Suppressor macrophage treated with lipopolysaccharide for 1 hour (primary cell): ENCODE data around the gene BCAT1.
"Not testable (repeated sequence)": the region's sequence is repeated elsewhere in the genome, so short reads cannot be mapped to it uniquely, and the experiment has no call there.

Source experiments
- DNase-seq, 3 donors: peaks; one replicate each; pipeline ENCODE4 v3.0.0-alpha.2; 2020 to 2022

The BCAT1 gene

DNA sequence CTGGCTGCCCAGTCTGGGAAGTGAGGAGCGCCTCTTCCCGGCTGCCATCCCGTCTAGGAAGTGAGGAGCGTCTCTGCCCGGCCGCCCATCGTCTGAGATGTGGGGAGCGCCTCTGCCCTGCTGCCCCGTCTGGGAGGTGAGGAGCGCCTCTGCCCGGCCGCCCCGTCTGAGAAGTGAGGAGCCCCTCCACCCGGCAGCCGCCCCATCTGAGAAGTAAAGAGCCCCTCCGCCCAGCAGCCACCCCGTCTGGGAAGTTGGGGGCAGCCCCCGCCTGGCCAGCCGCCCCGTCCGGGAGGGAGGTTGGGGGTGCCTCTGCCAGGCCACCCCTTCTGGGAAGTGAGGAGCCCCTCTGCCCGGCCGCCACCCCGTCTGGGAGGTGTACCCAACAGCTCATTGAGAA is 22.8 kb downstream of the BCAT1 start:
- DNase-seq = not testable (repeated sequence)

GRCh38 chr12:24922090-24922489 is 26.8 kb downstream of the BCAT1 start:
- DNase-seq = peak in 2 of 3 donors; percentile 26 to 41

DNA sequence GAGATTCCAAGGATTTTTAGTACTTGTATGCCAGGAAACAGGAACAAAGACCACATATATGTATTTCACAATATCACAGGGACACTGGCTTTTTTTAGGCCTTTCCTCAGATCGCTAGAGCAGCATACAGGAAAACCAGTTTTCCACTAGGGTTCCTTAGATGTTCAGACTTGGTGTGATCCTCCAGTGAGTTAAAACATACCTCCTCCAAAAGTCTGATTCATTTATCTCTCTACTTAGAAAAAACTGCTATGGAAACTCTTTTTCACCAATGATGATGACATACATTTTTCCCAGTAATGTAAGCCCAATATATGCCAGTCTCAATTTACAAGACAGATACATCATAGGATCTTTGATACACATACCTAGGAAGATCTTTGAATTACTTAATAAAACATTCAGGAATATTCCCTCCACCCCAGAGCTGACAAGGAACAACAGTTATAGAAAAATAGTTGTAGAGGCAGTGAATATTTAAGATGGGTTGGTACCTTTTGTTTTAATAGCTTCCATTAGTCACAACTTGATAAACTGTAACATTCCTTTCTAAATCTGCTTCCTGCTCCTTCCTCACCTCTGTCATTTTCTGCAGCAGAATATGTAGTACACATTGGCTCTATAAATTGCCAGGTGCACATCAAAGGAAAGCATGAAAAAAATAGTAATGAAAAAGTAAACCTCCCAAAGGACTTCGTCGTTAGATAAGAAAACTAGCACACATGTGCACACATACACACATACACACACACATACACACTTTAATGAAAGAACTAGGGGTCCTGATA is 27.5 kb downstream of the BCAT1 start:
- DNase-seq = peak in 2 of 3 donors; percentile 31 to 66

- no peak for DNase-seq
Observed at GRCh38 chr12:24920141-24920540, 28.8 kb downstream of the BCAT1 start.

DNA sequence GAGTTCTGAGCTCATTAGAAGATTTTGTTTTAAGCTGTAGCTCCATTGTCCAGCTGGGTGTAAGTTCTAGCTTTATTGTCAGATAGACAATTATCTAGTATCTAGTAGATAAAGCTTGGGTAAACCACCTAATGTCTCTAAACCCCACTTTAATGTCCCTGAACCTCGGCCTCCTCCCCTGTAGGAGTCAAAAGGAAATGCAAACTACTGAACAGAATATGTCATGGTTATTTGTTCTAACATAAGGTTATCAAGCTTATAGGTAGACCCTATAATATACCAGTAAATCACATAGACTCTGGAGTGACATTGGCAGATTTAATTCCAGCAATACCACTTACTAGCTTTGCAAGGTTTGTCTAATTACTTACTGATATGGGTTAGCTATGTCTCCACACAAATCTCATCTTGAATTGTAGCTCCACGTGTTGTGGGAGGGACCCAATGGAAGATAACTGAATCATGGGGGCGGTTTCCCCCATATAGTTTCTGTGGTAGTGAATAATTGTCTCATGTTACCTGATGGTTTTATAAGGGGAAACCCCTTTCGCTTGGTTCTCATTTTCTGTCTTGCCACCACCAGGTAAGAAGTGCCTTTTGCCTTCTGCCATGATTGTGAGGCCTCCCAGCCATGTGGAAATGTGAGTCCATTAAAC is 29.4 kb downstream of the BCAT1 start:
- no peak for DNase-seq

GRCh38 chr12:24918596-24918995 is 30.3 kb downstream of the BCAT1 start:
- no peak for DNase-seq

GRCh38 chr12:24915501-24915900 is 33.4 kb downstream of the BCAT1 start:
- DNase-seq = no peak

DNA sequence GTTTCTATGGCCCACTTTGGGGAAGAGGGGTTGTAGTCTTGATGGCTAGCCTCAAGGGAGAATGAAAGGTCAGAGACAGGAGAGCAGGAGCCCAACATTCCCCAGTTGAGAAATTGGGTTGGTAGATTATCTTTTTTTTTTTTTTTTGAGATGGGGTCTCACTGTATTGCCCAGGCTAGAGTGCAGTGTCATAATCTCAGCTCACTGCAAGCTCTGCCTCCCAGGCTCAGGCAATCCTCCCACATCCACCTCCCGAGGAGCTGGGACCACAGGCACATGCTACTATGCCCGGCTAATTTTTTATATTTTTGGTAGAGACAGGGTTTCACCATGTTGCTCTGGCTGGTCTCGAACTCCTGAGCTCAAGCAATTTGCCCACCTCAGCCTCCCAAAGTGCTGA is 34.9 kb downstream of the BCAT1 start:
- no peak for DNase-seq

- DNase-seq = no peak
Observed at GRCh38 chr12:24913130-24913529, 35.8 kb downstream of the BCAT1 start.

- DNase-seq = no peak
Observed at GRCh38 chr12:24911271-24911791, 37.6 kb downstream of the BCAT1 start.

- DNase-seq = not testable (repeated sequence)
Observed at GRCh38 chr12:24910192-24910591, 38.7 kb downstream of the BCAT1 start.

DNA sequence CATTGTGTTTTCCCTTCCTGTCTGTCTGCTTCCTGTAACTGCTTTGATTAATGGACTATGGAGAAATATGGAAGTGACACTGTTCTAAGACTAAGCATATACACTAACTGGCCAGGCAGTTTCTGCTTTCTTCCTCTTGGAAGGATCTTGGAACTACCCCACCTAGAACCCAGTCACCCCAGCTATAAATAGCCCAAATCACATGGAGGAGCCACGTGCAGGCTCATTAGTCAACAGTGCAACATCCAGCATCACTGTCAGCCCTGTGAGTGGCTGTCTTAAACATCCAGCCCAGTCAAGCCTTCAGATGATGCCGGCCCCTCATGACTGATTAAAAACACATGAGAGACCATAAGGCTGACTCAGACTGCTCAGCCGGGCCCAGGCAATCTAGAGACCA is 39.2 kb downstream of the BCAT1 start:
- DNase-seq = peak; percentile 95 to 99 (median 97)

- DNase-seq = no peak
Observed at GRCh38 chr12:24907464-24907863, 41.4 kb downstream of the BCAT1 start.

DNA sequence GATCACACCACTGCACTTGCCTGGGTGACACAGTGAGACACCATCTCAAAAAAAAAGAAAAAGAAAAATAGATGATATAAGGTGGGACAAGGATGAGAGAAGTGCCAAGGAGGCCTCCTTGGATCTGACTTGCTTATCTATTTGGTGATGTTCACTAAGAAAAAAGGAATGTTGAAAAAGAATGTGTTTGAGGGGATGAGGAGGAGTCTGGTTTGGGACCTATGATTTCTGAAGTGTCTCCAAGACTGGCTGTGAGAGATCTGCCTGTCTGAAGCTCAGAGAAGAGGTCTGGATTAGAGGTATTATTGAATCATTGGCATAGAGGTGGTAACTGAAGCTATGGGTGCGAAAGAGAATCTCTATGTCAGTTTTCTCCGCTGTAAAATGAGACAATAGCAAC is 42.8 kb downstream of the BCAT1 start:
- DNase-seq = no peak

DNA sequence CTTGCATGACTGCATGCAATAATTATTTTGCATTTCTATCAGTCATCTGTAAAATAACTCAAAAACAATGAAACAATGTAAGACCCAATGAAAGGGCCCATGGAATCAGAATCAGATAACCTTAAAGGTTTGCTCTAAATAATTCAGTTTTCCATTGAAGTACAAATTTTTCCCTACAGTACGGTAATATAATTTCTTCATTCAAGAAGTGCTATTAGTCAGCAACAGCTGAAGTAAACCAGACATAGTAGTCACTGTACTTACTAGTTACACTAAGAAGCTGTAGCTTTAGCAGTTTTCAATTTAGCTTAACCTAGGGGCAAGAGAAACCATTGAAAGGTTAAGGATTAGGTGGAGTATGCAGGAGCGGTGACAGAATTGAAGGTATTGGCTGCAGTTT is 43.5 kb downstream of the BCAT1 start:
- DNase-seq = peak in 2 of 3 donors; percentile 57 to 68

DNA sequence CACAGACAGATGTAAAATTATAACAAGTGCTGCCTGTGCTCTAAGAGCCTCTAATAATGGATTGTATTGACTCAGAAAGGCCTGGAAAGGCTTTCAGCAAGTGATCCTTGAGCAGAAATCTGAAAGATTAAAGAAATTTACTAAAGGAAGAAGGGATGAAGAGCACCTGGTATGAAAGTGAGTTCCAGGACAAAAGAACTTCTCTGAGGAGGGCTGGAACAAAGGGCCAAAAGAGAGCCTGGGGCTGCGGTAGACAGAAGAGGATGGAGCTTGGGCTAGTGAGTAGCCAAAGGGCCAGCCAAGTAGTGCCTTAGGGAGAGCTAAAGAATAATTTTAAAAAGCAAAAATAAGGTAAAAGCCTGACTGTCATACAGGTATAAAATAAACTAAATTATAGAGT is 44.0 kb downstream of the BCAT1 start:
- DNase-seq = no peak

DNA sequence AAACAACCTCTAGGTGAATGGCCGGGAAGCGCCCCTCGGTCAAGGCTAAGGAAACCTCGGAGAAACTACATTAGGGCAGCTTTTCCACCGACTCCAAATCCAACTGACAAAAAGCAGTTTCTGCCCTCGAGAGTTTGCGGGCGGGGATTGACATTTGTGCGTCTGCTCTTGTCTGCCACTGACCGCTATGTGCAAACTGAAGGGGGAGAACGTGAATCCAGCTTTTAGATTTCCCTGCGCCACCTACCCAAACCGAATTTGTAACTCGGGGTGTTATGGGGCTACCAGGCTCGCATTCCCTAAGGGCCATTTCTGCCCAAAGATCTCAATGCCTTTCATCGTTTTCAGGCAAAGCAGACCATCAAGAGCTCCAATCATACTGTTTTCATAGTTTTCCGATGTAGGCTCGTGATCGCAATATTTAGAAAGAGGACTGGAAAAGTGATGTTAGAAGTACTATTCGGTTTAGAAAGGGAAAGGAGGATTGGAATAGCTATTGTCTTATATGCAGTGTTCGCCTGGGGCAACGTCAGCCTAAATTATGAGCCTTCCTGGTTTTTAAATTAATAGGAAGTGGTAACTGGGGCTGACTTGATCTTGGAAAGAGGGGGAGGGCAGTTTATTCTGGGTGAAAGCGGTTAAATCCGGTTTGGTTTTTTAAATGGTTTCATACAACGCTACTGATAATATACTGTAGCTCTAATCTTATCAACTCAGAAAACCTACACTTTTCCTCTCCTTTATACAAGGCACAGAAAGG is 45.4 kb downstream of the BCAT1 start:
- DNase-seq = peak; percentile 71 to 76 (median 71)

GRCh38 chr12:24902511-24903328 is 46.2 kb downstream of the BCAT1 start:
- peak; percentile 49 to 74 (median 57) for DNase-seq

DNA sequence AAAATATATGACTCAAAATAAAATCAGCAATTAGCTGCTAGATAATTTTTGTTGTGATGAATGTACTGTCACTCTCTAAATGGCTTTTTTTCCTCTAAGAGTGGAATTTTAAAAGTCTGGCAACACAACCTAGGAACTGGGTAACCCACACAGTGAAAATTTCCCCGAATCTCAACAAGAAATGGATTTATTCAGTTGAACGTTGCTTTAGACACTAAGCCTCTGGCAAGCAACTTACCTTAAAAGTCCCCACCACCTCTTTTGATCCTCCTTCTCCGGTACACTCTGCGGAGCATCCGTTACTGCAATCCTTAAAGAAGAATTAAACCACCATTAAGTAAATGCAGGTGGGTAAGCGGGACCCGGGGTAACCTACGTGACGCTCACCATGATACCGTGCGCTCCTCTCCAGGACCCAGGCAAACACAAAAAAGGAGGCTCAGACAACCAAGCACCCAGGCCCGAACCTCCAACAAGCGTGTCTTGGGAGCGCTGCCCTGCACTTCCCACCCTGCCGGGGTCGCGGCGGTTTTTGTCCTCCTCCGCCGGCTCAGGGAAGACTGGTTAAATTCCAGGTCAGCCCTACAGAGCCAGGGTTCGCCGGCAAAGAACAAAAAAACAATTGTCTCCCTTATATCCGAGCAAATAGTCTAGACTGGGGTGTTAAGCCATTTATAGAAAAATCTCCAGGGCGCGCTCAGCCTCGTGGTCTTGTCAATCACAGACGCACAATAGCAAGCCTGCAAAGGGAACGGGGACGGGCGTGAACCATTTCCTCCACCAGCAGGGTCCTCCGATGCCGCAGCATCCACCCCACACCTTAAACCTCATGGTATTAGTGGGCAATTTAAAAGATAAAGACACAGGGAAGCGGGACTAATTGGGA is 47.1 kb downstream of the BCAT1 start:
- DNase-seq = peak; percentile 57 to 67 (median 60)

DNA sequence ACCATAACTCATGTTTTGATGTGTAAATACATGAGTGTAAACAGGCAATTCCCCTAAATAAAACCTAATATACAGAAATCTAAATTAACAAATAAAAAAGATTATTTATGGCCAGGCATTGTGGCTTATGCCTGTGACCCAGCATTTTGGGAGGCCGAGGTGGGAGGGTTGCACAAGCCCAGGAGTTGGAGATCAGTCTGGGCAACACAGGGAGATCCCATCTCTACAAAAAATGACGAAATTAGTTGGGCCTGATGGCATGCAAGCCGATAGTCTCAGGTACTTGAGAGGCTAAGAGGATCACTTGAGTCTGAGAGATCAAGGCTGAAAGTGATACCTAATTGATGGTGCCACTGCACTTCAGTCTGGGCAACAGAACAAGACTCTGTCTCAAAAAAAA is 48.7 kb downstream of the BCAT1 start:
- DNase-seq = peak; percentile 31 to 67 (median 59)

DNA sequence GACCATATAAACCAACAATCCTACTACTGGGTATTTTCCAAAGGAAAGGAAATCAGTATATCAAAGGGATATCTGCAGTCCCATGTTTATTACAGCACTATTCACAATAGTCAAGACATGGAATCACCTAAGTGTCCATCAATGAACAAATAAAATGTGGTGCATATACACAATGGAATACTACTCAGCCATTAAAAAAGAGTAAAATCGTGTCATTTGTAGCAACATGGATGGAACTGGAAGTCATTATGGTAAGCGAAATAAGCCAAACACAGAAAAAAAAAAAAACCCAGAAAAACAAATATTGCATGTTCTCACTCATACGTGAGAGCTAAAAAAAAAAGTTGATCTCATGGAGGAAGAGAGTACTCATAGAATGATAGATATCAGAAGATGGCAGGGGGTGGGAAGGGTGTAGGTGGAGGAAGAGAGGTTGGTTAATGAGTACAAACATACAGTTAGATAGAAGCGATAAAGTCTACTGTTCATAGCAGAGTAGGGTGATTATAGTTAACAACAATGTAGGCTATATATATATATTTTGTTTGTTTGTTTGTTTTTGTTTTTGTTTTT is 49.3 kb downstream of the BCAT1 start:
- peak; percentile 57 to 74 (median 67) for DNase-seq
